NCI-H526 (cell line): ENCODE data around the gene PFKFB1.

Experiments used
- DNase-seq, 2 experiments: peaks; one replicate each; lab custom pipeline; 2025; lab: John Stamatoyannopoulos, UW

Gene PFKFB1

GRCh38 chrX:54922547-54922946 is 71.4 kb downstream of the PFKFB1 start:
- DNase-seq = no peak

DNA sequence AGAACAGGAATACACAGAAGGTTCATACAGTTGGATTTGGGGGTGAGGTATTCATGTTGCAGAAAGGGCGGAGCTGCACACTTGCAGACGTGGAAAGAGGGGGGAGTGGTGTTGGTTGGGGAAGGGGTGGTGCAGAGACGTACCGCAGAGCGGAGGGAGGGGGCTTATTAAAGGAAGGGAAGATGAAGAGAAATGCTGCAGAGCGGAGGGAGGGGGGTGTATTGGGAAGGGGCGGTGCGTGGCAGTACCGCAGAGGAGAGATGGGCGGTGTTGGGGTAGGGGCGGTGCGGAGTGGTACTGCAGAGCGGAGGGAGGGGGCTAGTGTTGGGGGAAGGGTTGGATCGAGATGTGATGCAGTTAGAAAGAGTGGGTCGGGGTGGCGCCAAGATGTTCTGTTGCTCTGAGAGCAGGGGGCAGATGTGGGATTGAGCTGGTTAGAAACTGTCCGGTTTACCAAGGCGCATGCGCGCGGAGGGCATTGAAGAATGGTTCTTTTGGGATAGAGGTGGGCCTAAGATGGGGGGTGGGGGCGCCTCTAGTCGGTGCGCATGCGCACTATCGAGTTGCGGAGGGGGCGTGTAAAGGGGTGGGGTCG is 72.5 kb downstream of the PFKFB1 start:
- peak; percentile 62 to 84 for DNase-seq

- DNase-seq = peak in 1 of 2 experiments; percentile 26
These were observed 73.2 kb downstream of the PFKFB1 start, which contains the start of gene TRO for GRCh38 chrX:54920610-54921426. Gene TRO (plus strand): TSS chrX:54920824. CDS start chrX:54922247, 1,423 bp downstream.

- DNase-seq = no peak
These were observed 84.0 kb downstream of the PFKFB1 start for GRCh38 chrX:54909941-54910340.

DNA sequence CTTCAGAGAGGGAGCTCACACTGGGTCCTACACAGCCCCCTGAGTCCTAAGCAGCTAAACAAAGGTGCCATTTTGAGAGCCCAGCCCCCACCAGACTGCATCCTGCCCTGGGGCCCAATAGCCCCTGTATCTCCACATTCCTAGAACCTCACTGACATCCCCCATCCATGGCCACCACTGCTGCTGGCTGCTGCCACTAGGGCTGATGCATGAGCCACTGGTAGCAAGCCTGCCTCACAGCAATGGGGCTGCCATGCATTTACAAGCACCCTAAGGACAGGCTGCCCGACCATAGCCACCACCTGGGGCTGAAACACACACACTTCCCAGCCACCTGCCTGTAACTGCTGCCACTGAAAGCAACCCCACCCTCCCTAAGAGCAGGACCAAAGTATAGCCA is 99.8 kb downstream of the PFKFB1 start:
- DNase-seq = no peak

DNA sequence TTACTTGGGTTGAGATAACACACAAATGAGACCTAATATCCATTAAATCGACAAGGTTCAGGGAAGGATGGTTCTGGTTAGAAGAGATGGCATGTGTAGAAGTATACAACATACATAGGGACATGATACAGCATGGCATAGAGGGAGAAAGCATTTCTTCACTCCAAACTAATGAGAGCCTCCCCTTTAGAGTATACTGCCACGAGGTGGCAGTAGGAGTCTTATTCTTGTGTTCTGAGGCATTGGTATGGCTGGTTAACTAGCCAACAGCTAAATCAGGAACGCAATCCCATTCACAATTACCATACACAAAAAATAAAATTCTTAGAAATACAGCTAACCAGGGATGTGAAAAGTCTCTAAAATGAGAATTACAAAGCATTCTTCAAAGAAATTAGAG is 102.4 kb downstream of the PFKFB1 start:
- peak in 1 of 2 experiments; percentile 51 for DNase-seq

DNA sequence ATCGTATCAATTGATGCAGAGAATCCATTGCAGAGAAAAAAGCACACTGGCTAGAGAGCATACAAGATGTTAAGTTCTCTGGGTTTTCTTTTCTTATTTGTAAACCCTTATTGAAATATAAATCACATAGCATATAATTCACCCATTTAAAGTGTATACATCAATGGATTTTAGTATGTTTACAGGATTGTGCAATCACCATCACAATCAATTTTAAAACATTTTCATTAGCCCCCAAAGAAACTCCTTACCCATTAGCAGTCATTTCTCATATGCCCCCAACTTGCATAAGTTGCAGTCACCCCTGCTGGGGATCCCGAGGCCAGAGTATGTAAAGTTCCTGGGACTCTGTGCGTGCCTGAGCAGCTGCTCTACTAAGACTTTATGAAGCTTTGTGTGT is 108.2 kb downstream of the PFKFB1 start:
- no peak for DNase-seq
